ENCODE results near the gene RNASE3.
A peak's percentile ranks its signal among the peaks of the same experiment; 100 is the strongest.
"Not testable (repeated sequence)": the region's sequence is repeated elsewhere in the genome, so short reads cannot be mapped to it uniquely, and the experiment has no call there.

The RNASE3 gene

GRCh38 chr14:20891126-20891825, at the start of gene RNASE3:
RNASE3 (plus strand) TSS chr14:20891385; CDS start chr14:20891687, 302 bp downstream.
- DNase-seq (ENCODE audit: low read depth in 2 of 2) = not testable (repeated sequence)

DNA sequence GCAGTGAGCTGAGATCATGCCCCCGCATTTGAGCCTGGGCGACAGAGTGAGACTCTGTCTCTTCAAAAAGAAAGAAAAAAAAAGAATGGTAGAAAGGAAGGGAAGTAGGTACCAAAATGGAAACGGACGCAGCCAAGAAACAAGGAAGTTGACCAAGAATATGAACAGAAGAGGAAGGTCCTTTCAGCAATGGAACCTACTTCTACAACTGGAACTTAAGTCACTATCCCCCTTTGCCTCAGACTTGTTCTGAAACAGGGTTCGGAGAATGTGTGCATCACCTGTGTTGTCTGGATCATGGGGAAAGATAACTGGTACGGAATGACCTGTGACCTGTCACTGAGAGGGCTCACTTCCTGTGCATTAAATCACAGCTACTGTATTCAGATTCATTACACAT, 44.6 kb upstream of the RNASE3 start:
- no peak for DNase-seq (ENCODE audit: low read depth in 2 of 2)

DNA sequence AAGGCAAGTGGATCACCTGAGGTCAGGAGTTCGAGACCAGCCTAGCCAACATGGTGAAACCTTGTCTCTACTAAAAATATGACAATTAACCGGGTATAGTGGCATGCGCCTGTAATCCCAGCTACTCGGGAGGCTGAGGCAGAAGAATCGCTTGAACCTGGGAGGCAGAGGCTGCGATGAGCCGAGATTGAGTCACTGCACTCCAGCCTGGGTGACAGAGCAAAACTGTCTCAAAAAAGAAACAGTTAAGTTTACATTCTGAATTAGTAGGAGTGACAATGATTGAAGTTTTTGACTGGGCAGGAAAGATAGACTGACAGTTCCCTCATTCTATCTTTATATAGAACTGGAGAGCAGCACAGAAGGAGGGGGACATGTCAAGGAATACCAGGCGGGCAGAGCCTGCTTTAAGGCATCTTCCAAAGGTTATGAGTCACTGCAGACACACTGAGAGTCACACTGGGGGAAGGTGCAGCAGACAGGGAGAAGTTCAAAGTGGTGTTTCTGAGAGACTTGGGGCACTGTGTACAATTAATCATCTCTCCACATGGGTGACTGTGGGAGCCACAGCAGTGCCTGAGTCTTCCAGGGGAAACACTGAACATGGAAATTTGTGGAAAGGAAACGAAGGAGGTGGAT, 42.8 kb upstream of the RNASE3 start:
- DNase-seq (ENCODE audit: low read depth in 2 of 2) = no peak

GRCh38 chr14:20848955-20849570, 42.1 kb upstream of the RNASE3 start:
- DNase-seq (ENCODE audit: low read depth in 2 of 2) = no peak

- DNase-seq (ENCODE audit: low read depth in 2 of 2) = no peak
These were observed 38.1 kb upstream of the RNASE3 start for GRCh38 chr14:20853042-20853441.

GRCh38 chr14:20855652-20856291, 35.4 kb upstream of the RNASE3 start:
- no peak for DNase-seq (ENCODE audit: low read depth in 2 of 2)

- no peak for DNase-seq (ENCODE audit: low read depth in 2 of 2)
These were observed 34.0 kb upstream of the RNASE3 start for GRCh38 chr14:20857207-20857606.

DNA sequence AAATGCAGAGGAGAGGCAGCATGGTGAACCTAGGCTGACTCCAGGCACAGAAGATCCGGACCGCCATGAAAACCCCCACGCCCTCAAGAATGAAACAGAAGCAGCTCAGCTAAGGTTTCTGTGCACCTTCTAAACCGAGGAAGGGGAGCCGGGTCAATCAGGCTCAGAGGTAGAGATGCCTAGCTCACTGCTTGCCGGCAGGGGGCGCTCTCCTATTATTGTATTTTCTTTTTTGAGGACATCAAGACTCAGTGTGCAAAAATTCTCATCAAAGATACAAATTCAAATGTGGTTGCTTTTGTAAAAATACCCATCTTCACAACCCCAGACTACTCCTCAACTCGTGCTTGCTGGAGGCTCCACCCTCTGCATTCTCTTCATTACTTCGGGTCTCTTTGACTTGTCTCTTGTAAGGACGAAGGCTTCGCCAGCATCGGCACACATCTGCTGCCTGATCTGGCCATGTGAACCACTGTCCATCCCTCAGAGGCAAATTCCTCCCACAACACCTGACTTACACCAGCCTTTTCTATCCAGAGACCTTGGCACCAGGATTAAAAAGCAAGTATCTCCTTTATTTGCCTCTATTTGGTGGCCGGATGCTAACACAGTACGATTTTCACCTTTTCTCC, 33.4 kb upstream of the RNASE3 start:
- peak; percentile 37 to 58 for DNase-seq (ENCODE audit: low read depth in 2 of 2)

- DNase-seq (ENCODE audit: low read depth in 2 of 2) = no peak
These were observed 25.0 kb upstream of the RNASE3 start for GRCh38 chr14:20866194-20866593.

DNA sequence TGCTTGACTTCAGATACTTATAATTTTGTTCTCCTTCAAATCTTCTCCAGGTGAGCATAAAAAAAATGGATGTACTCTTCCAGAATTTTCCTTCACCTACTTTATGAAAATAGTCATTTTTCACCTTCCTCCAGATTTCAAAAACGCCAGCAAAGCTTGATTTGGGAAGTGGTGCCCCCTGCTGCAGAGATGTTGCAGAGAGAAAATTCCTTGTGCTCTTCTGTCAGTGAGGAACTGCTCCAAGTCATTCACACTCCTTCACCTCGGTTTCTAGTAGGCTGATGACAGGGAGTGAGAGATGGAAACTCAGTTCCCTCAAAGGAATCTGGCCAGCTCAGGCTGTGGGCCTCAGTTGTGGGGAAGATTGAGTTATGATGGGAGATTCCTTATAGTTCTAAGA, 24.2 kb upstream of the RNASE3 start:
- DNase-seq (ENCODE audit: low read depth in 2 of 2) = no peak

GRCh38 chr14:20873370-20874177, 17.6 kb upstream of the RNASE3 start:
- peak; percentile 44 to 53 for DNase-seq (ENCODE audit: low read depth in 2 of 2)

- DNase-seq (ENCODE audit: low read depth in 2 of 2) = no peak
These were observed 14.2 kb upstream of the RNASE3 start for GRCh38 chr14:20877016-20877415.

- DNase-seq (ENCODE audit: low read depth in 2 of 2) = no peak
These were observed 12.5 kb upstream of the RNASE3 start for GRCh38 chr14:20878695-20879094.

GRCh38 chr14:20881229-20881628, 10.0 kb upstream of the RNASE3 start:
- DNase-seq (ENCODE audit: low read depth in 2 of 2) = not testable (repeated sequence)

GRCh38 chr14:20882787-20883186, 8.4 kb upstream of the RNASE3 start:
- DNase-seq (ENCODE audit: low read depth in 2 of 2) = not testable (repeated sequence)

- not testable (repeated sequence) for DNase-seq (ENCODE audit: low read depth in 2 of 2)
These were observed 2.8 kb upstream of the RNASE3 start for GRCh38 chr14:20888411-20888810.

- not testable (repeated sequence) for DNase-seq (ENCODE audit: low read depth in 2 of 2)
These were observed 4.1 kb downstream of the RNASE3 start for GRCh38 chr14:20895322-20895721.

DNA sequence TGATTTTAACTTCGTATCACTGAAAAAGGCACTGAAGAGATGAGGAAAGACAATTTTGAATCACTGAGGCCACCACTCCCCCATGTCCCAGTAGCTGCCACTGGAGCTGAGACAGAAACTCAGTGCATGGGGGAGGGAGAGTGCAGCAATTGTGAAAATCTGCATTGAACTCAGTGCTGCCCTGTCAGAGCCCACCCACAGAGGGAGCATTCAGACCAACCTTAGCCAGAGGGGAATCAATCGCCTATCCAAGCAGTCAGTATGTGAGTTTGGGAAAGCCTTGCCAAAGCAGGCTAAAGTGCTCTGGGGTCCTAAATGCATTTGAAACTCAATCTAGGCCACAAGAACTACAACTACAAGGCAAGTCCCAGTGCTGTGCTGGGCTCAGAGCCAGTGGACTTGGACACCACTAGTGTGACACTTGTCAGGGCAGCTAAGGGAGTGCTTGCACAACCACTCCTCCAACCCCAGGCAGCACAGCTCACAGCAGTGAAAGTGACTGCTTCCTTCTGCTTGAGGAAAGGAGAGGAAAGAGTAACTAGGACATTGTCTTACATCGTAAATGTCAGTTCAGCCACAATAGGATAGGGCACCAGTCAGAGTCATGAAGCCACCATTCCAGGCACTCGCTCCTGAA, 13.3 kb downstream of the RNASE3 start:
- DNase-seq (ENCODE audit: low read depth in 2 of 2) = no peak

DNA sequence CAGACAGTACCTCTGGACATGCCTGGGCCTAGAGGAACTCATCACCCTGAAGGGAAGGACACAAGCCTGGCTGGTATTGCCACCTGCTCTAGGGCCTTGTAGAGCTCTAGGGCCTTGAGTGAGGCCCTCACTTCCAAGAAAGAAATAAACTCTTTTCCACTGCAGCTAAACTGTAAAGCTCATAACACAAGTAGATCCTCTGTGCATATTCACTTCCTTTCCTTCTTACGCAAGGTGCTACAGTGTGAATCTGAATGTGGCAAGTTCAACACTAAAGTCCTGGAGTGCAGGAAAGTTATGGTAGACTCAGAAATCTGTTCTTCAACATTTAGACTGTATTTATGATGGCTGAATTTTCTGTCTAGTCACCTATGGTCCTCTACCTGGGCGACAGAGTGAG, 14.5 kb downstream of the RNASE3 start:
- no peak for DNase-seq (ENCODE audit: low read depth in 2 of 2)

DNA sequence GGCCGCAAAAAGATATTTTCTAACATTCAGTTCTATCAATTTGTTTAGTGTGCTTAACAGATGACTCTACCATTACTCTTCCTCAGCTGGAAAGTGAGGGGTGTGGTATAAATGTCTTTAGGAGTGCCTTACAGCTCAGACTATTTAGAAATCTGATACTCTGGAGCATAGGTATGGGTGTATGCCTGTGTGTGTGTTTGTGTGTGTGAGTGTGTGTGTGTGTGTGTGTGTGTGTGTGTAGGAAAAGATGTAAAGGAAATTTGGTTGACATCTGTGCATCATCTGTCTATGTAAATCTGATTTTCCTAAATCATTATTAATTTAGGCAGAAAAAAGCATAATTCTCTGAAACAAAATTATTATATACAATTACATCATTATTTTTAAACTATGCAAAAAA, 16.0 kb downstream of the RNASE3 start:
- DNase-seq (ENCODE audit: low read depth in 2 of 2) = no peak

DNA sequence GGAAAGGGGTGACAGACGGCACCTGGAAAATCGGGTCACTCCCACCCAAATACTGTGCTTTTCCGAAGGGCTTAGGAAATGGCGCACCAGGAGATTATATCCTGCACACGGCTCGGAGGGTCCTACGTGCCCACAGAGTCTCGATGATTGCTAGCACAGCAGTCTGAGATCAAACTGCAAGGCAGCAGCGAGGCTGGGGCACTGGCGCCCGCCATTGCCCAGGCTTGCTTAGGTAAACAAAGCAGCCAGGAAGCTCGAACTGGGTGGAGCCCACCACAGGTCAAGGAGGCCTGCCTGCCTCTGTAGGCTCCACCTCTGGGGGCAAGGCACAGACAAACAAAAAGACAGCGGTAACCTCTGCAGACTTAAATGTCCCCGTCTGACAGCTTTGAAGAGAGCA, 19.6 kb downstream of the RNASE3 start:
- DNase-seq (ENCODE audit: low read depth in 2 of 2) = not testable (repeated sequence)

Measured in stimulated activated CD8-positive, alpha-beta memory T cell treated with anti-CD3 and anti-CD28 coated beads, Interleukin-2, amount 100 ng/mL, for 1 hour (primary cell).